Progenitor cell of endocrine pancreas (in vitro differentiated cells): ENCODE results near the gene TMEM244. TPM values are rescaled to one million over a fixed set of nuclear protein-coding genes. Genes with fewer than 3 reads are reported as not detected.

Experiments
- DNase-seq: peaks from one replicate; pipeline ENCODE4 v3.0.0; 2021; ENCODE audit warnings: low spot score; ENCODE audit not compliant: unreplicated experiment
- H3K27ac Mint-ChIP-seq: 2 replicates; pipeline ENCODE4 v1.8.0; 2021; ENCODE audit warnings: mild to moderate bottlenecking, moderate library complexity, mixed read lengths
- H3K27me3 Mint-ChIP-seq: 2 replicates; pipeline ENCODE4 v1.8.0; 2021; ENCODE audit warnings: mixed read lengths
- H3K36me3 Mint-ChIP-seq: 2 replicates; pipeline ENCODE4 v1.8.0; 2022; ENCODE audit warnings: mixed read lengths; ENCODE audit not compliant: insufficient read depth
- H3K4me1 Mint-ChIP-seq: 2 replicates; pipeline ENCODE4 v1.8.0; 2021; ENCODE audit warnings: low read depth, mixed read lengths
- H3K4me3 Mint-ChIP-seq: 2 replicates; pipeline ENCODE4 v1.8.0; 2021; ENCODE audit warnings: low read depth, mild to moderate bottlenecking, moderate library complexity, mixed read lengths
- H3K9me3 Mint-ChIP-seq: 2 replicates; pipeline ENCODE4 v1.8.0; 2021; ENCODE audit warnings: low read depth, mixed read lengths
- CTCF ChIP-seq: fragments of 200-600 bp; sonication (generic); IDR thresholded peaks from one replicate; pipeline ENCODE4 v1.5.0; 2021; ENCODE audit warnings: antibody characterized with exemption, mild to moderate bottlenecking; ENCODE audit not compliant: unreplicated experiment
- total RNA-seq: library from RNA; stranded (reverse); gene quantifications from 2 replicates; pipeline ENCODE4 v1.2.1, GENCODE V29; 2021

The TMEM244 gene
- total RNA-seq, 1 donor from 2014 or later, result not detected

- Mint-ChIP-seq H3K4me1 (no peaks in the 10 kb centered on the region), H3K36me3 (no peaks in the 10 kb centered on the region), H3K9me3 (no peaks in the 10 kb centered on the region), H3K27ac (no peak overlapping the region), H3K4me3 (no peak overlapping the region), H3K27me3 (no peaks in the 10 kb centered on the region)
- TF ChIP-seq CTCF, result no peak
- DNase-seq, result no peak
Observed at GRCh38 chr6:129902681-129903080, 41.6 kb upstream of the TMEM244 start.

GRCh38 chr6:129901910-129902309, 40.8 kb upstream of the TMEM244 start:
- no peaks in the 10 kb centered on the region for H3K9me3 Mint-ChIP-seq
- no peak overlapping the region for H3K27ac Mint-ChIP-seq
- TF ChIP-seq CTCF, result no peak
- H3K27me3 Mint-ChIP-seq, result no peaks in the 10 kb centered on the region
- no peaks in the 10 kb centered on the region for H3K4me1 Mint-ChIP-seq
- no peak overlapping the region for H3K4me3 Mint-ChIP-seq
- no peaks in the 10 kb centered on the region for H3K36me3 Mint-ChIP-seq
- DNase-seq, result no peak

GRCh38 chr6:129895692-129896091, 34.6 kb upstream of the TMEM244 start:
- Mint-ChIP-seq H3K27ac (no peak overlapping the region), H3K4me3 (no peak overlapping the region), H3K9me3 (no peaks in the 10 kb centered on the region), H3K27me3 (no peaks in the 10 kb centered on the region), H3K36me3 (no peaks in the 10 kb centered on the region), H3K4me1 (no peaks in the 10 kb centered on the region)
- TF ChIP-seq CTCF, result no peak
- DNase-seq, result no peak

GRCh38 chr6:129894921-129895320, 33.8 kb upstream of the TMEM244 start:
- H3K27me3 Mint-ChIP-seq, result peaks cover 2% of the 10 kb centered on the region
- H3K36me3 Mint-ChIP-seq, result no peaks in the 10 kb centered on the region
- H3K4me1 Mint-ChIP-seq, result no peaks in the 10 kb centered on the region
- no peaks in the 10 kb centered on the region for H3K9me3 Mint-ChIP-seq
- no peak overlapping the region for H3K27ac Mint-ChIP-seq
- no peak overlapping the region for H3K4me3 Mint-ChIP-seq
- no peak for TF ChIP-seq CTCF
- no peak for DNase-seq

GRCh38 chr6:129893640-129894039, 32.5 kb upstream of the TMEM244 start:
- peaks cover 2% of the 10 kb centered on the region for H3K27me3 Mint-ChIP-seq
- no peak overlapping the region for H3K4me3 Mint-ChIP-seq
- H3K36me3 Mint-ChIP-seq, result no peaks in the 10 kb centered on the region
- H3K9me3 Mint-ChIP-seq, result no peaks in the 10 kb centered on the region
- H3K27ac Mint-ChIP-seq, result no peak overlapping the region
- H3K4me1 Mint-ChIP-seq, result no peaks in the 10 kb centered on the region
- TF ChIP-seq CTCF, result peak; percentile 30
- no peak for DNase-seq
